GM19238 (cell line): ENCODE measurements around the gene LMF1.

ENCODE experiments used
- DNase-seq: peaks from one replicate; pipeline ENCODE4 v3.0.0; 2011; ENCODE audit warnings: low spot score; ENCODE audit not compliant: insufficient read length

LMF1 gene

DNA sequence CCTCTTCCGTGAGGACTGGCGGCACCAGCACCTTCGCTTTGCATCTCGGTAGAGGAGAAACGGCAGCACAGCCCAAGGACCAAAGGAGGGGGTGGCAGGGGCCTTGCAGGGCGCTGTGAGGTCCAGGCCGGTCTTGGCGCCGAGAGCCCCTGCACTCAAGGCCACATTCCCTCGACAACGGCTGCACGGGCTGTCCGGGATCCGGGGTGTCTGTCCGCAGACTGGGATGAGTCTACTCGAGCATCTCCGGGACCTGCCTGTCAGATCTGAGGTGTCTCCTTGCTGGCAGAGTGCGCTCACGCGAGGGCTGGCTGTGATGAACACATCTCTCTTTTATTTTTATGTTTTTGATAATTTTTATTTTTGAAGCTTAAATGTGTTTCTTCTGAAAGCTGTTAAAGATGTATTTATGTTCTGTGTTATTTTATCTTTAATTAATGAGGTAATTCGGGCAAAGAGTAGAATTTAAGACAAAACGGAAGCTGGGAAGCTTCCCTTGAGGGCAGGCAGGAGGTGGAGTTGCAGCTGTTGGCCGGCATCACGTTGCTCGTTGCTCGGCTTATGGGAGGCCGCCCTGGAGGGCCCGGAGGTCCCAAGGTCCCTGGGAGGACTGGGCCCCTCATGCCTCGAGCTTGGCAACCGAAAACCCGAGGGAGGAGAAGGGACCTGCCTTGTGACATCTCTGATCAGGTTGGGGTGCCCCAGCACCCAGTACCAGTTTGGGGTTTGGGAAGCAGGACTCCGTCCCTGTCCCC, 15.0 kb upstream of the LMF1 start:
- DNase-seq = no peak

DNA sequence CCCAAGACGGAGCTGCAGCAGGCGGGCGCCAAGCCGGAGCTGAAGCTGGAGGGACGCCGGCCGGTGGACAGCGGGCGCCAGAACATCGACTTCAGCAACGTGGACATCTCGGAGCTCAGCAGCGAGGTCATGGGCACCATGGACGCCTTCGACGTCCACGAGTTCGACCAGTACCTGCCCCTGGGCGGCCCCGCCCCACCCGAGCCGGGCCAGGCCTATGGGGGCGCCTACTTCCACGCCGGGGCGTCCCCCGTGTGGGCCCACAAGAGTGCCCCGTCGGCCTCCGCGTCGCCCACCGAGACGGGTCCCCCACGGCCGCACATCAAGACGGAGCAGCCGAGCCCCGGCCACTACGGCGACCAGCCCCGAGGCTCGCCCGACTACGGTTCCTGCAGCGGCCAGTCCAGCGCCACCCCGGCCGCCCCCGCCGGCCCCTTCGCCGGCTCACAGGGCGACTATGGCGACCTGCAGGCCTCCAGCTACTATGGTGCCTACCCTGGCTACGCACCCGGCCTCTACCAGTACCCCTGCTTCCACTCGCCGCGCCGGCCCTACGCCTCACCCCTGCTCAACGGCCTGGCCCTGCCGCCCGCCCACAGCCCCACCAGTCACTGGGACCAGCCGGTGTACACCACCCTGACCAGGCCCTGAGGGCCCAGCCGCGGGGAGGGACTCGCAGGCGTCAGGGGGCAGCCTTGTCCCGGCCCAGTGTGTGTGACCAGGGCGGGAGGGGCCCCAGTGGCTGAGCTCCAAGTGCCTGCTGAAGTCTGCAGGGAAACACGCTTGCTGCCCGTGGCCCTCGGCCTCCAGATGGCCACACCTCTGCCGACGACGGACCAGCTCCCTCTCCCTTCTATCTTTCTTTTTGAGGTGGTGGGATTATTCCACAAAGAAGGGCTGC, 14.2 kb upstream of the LMF1 start:
- no peak for DNase-seq

DNA sequence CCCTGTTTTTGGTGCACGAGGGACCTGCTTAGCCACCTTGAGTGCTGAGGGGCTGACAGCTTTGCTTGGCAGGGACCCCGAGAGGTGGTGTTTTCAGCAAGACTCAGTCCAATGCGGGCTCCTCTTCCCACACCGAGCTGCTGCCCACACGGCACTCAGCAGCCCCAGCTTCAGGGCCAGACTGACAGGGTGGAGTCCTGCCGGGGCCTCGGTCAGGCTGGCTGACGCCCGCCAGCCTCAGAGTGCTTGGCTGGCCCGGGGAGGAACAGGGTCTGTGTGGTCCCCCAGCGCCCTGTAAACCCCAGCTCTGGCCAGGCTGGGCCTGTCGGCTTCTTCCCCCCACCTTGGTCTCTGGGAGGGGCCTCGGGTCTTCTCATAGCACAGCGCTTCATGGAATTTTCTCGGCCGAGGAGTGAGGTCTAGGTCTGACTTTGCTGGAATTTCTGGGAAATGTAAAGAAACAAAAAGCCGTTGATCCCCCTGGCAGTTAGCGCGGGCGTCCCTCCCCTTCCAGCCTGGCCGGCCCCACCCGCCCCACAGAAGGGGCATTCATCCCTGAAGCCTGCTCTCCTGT, 13.4 kb upstream of the LMF1 start:
- no peak for DNase-seq

DNA sequence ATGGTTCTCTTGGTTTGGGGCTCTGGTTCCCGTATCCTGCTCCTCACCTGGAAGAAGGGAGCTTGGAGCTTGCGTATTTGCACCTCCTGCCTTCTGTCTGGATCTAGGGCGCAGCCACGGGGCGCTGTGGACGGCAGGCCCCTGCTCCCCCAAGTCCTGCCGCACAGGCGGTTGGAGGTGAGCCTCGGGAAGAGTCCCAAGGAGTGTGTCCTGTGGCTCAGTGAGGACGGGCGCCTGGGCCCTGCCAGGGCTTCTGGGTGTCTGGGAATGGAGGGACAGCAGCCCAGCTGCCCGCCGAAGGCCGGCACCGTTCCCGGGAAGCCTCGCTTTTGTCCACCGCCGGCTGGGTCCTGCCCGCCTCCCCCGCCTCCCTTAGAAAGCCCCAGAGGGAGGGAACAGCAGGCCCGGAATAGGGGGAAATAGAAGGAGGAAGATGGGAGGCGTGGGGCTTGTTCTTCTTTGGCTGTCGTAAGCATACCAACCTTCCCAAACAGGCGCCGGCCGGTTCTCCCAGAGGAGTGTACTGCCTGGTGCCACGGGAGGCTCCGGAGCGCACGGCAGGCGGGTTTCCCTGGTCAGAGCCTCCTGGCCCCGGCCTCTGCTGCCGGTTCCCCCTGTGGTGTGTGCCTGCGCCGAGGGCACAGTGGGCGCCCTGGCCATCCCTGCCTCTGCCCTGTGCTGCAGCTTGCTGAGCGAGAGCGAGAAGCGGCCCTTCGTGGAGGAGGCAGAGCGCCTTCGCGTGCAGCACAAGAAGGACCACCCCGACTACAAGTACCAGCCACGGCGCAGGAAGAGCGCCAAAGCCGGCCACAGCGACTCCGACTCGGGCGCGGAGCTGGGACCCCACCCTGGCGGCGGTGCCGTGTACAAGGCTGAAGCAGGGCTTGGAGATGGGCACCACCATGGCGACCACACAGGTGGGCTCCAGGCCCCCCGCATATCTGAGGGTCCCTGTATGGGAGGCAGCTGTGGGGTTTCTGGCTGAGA, 12.6 kb upstream of the LMF1 start:
- no peak for DNase-seq

DNA sequence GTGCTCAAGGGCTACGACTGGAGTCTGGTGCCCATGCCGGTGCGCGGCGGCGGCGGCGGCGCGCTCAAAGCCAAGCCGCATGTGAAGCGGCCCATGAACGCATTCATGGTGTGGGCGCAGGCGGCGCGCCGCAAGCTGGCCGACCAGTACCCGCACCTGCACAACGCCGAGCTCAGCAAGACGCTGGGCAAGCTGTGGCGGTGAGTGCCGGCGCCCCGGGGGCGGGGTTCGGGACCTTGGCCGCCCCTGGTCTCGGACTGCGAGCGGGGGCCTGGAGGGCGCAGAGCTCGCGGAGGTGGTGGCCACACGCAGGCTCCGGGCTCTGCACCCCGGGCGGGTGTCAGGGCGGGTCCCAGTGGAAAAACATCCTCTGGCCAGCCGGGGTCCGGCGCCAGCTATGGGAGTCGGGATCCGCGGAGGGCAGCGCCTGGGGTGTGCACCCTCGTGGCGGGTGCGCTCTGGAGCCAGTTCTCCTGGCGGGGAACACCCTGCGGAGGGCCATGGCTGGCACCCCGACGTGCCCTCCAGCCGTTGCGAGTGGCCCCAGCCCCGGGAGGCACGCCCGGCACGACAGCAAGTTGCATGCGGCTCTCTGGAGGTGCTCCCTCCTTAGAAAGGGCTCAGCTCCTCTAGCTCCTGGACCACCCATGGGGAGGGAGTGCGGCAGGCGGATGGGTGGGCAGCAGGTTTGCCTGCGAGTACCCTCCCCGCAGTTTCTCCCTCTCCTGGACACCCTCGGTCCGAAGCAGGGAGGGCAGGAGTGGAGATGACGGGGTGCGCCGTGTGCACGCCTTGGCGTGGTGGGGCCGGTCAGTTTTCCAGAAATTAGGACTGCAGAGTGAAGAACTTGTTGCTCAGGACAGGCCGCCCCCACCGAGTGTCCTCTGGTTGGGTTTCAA, 11.6 kb upstream of the LMF1 start:
- no peak for DNase-seq

DNA sequence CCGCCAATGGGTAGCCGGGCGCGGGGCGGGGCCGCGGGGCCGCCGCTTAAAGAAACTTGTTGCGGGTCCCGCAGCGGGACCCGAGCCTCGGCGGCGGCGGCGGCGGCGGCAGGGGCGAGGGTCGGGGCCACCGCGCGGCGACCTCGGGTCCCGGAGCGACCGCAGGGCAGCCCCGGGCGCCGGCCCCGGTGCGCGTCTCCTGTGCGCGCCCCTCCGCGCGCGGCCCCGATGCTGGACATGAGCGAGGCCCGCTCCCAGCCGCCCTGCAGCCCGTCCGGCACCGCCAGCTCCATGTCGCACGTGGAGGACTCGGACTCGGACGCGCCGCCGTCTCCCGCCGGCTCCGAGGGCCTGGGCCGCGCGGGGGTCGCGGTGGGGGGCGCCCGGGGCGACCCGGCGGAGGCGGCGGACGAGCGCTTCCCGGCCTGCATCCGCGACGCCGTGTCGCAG, 10.9 kb upstream of the LMF1 start, which contains the start of gene SOX8:
Gene SOX8, plus strand, starts transcription at position 76 of the 450 bp plus-strand sequence. Its CDS starts 153 bp downstream, at position 229.
- no peak for DNase-seq

DNA sequence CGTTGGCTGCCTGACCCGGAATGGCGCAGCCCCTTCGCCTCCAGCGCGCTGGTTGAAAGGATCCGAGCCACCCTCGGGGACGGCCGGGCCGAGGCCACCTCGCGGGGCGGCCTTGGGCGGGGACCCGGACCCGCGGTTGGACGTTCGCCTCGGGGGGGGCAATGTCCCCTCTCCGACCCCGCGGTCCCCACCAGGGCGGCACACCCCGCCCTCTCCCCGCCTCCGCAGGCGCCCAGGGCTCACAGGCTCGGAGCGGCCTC, 9.7 kb upstream of the LMF1 start:
- no peak for DNase-seq

DNA sequence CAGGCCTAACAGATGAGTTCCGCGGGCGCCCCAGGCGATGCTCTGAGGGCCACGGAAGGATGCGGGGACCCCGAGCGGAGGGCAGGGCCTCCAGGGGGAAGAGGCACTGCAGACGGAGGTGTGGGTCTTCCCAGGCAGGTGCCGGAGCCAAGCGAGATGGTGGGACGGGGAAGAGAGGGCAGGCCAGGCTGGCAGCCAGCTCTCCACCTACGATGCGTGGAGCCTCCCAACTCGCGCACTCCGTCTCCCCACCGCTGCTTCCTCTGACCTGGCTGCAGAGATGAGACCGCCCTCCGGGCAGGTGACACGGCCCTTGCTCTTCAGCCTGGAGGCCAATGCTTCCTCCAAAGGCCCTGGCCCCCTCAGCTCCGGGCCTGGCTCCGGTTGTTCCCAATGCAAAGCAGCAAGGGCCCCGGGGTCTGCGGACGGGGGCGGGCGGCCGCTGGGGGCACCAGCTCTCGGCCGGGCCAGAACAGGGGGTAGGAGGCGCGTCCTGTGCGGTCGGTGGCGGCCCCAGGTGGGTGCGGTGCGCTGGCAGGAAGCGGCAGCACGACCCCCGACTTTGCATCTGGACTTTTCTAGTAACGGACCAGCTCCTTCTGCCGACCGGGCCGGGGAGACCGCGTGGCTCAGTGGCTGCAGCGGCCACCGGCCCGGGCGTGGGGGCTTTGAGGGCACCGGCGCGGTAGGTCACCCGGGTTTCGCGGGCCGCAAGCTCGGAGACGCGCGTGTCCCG, 9.2 kb upstream of the LMF1 start:
- DNase-seq = no peak

DNA sequence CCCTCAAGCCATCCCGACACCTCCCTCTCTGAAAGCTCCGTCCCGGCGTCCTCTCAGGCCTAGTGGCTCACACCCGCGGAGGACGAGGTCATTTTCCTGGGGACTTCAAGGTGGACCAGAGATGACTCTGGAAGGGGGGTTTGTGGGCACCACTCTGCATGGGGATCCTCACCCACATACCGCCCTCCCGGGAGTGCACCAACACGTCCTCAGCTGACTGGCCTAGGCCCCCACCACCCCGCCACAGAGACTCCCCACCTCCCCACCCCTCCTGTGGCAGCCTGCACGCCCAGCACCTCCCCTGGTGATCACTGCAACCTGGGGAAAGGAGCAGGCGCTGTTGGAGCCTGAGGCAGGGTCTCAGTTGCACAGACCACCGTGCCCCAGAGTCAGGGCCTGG, 8.4 kb upstream of the LMF1 start:
- no peak for DNase-seq

DNA sequence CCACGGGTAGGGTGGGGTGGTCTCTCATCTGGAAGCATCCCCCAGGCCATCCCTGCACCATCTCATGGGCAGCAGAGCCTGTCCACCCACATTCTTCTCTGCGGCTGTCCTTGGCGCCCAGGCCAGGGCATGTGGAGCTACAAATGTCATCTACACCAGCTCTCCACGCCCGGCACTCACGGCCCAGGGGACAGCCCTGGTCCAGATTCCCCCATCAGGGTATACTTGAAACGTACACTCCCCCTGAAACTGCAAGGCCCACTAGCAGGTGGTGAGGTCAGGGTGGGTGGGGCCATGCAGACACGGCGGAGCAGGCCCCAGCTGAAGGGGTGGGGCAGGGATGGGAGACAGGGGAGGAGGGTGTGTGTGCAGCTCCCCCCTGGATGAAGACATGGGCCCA, 7.6 kb upstream of the LMF1 start:
- no peak for DNase-seq

DNA sequence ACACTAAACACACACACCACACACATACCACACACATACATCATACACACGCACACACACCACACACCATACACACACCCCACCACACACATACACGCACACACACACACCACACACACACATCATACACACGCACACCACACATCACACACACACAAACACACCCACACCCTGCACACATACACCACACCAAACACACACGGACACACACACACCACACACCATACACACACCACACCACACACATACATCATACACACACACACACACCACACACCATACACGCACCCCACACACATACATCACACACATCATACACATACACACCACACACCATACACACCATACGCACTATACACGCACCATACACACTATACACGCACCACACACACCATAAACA, 7.1 kb upstream of the LMF1 start:
- no peak for DNase-seq

DNA sequence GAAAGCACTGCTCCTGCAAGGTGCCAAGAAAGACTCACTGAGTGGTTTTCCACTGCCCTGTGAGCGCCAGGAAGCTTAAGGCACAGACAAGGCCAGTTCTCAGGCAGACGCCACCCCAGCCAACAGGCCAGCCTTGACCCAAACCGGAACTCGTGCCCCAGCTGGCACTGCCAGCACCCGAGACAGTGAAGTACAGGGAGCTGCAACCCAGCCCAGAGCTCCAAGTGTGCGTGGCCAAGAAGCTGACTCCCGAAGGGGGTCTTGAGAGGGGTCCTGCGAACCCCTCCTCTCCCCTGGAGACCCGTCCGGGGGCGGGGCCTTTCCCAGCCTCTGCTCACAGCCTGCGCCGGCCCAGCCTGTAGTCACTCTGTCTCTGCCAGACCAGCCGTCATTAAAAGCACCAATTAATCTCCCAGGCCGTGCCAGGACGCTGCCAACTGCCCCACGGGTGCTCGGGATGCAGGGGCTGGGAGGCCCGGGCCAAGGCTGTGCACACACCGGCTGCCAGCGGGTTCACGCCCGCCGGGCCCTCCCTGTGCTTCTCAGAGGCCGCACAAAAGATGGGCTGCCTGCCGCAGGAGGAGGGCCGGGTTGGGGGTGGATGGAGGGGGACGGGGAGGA, 6.4 kb upstream of the LMF1 start:
- no peak for DNase-seq

DNA sequence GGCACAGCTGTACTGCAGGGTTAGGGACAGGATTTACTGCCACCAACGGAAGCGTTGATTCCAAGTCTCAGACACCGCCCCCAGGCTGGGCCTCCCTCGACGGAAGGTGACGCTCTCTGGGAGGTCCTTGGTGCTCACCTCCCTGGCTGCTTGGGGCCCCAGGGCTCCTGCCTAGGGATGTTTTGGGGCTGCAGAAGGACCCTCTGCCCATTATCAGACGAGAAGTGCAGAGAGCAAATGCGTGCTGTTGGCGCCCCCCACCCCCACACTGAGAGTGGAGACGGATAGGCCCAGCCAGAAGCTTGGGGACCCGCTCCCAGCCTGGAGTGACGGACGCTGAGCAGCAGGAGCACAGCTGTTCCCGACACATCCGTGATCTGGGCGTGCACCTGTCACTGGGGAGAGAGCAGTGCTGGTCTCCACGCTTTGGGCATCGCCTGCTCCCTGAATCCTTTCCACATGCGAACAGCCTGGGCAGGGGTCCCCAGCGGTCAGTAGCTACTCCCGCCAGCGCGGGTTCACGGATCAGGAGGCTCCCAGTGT, 5.7 kb upstream of the LMF1 start:
- no peak for DNase-seq

DNA sequence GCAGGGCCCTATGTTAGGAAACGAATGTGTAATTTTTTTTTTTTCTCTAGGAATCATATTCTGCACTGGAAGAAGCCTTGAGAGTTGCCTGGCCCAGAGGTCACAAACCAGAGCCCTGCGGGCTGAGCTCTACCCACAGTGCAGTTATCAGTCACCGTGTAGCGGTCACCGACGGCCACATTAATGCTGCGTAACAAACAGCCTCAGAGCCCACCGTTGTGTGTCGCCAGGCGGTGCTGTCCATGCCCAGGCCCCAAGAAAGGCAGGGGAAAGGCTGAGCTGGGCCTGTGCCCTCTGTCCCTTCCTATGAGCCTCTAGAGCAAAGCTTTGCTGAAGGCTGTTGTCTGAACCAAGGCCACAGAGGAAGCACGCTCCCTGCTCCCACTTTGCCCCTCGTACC, 4.5 kb upstream of the LMF1 start:
- DNase-seq = no peak

DNA sequence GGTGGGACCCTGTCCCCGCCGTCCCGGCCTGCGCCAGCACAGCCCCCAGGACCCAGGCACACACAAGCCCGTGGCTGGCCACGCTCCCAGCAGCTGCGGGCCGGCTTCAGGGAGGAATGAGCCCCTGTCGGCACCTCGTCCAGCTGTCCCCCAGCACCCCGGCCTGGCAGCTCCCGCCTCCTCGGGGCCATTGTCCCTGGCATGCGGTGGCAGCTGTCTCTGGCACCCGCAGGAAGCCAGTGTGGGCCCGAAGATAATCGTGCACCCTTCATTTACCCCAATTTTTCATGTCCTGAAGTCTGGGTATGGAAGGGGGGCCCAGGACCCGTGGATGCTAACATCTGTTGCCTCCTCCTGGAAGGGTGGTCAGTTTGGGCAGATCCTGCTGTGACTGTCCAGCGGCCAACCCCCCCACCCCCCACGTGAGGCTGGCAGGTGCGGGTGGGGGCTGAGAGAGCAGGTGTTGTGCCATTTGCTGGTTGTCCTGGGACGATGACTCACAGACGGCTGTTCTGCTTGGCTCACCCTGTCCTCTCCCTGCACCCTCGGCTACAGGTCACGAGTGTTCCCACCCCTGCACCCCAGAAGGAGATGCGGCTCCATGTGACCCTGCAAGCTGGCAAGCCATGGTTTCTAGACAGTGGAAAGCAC, 4.0 kb upstream of the LMF1 start:
- DNase-seq = no peak

DNA sequence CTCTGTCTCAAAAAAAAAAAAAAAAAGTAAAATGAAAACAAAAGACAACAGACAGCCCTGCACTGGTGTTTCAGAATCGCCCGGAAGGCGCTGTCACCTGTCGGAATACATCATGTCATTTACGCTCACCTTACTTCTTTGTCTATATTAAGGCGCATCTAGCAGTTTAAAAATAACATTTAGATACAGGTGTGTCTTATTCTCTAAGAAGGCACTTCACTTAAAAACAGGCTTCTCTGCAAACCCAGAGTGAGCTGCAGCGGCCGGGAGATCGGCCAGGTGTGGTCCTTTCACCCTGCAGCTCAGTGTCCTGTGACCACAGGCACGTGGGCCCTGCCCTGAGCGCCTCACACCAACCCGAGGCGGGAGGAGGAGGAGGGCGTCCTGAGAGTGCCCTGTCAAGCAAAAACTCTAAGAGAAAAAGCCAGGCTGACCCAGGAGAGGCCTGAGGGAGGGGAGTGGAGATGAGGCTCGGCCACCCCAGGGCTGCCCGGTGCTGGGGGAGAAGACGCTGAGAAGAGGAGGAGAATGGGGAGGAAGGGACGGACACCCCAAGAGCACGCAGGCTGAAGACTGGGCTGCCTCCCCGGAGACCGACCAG, 3.3 kb upstream of the LMF1 start:
- DNase-seq = no peak

DNA sequence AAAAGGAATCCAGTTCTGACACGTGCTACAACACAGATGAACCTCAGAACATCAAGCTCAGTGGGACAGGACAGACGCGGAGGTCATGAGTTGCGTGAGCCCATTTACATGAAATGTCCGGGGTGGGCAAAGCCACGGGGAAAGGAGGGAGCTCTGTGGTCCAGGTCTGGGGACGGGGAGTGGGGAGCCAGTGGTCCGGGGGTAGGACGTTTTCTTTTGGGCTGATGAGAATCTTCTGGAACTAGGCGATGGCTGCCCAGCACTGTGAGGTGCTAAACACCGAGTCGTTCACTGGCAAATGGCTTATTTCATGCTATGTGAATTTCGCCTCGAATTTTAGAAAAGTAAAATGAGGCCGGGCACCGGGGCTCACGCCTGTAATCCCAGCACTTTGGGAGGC, 2.6 kb upstream of the LMF1 start:
- no peak for DNase-seq
